HFF-Myc (cell line): ENCODE results near the gene TNFSF9.

Experiments
- DNase-seq: peaks from one replicate; pipeline ENCODE4 v3.0.0-alpha.2; 2011; ENCODE audit warnings: low read depth; ENCODE audit errors: extremely low read depth
- H3K4me3 ChIP-seq: replicated peaks from 2 replicates; pipeline ENCODE4 v1.5.1; 2011; ENCODE audit warnings: low read depth, mild to moderate bottlenecking, control low read depth, low read length
- CTCF ChIP-seq: IDR thresholded peaks from 2 replicates; pipeline ENCODE4 v1.5.1; 2012; ENCODE audit warnings: mild to moderate bottlenecking, low read depth, low read length, control low read depth; ENCODE audit errors: missing control alignments

Gene TNFSF9

GRCh38 chr19:6518145-6518911, 12.5 kb upstream of the TNFSF9 start:
- DNase-seq: no peak
- TF ChIP-seq CTCF: no peak
- H3K4me3 ChIP-seq: no peak overlapping the region

GRCh38 chr19:6519289-6519688, 11.5 kb upstream of the TNFSF9 start:
- no peak for DNase-seq
- no peak overlapping the region for H3K4me3 ChIP-seq
- no peak for TF ChIP-seq CTCF

GRCh38 chr19:6521718-6522646, 8.8 kb upstream of the TNFSF9 start:
- no peak overlapping the region for H3K4me3 ChIP-seq
- no peak for TF ChIP-seq CTCF

GRCh38 chr19:6522712-6523111, 8.1 kb upstream of the TNFSF9 start:
- no peak overlapping the region for H3K4me3 ChIP-seq
- no peak for DNase-seq
- TF ChIP-seq CTCF: no peak

More at GRCh38 chr19:6521718-6522646, 8.8 kb upstream of the TNFSF9 start:
- DNase-seq: no peak

GRCh38 chr19:6524311-6524710, 6.5 kb upstream of the TNFSF9 start:
- no peak overlapping the region for H3K4me3 ChIP-seq
- no peak for DNase-seq
- no peak for TF ChIP-seq CTCF

GRCh38 chr19:6527893-6528543, 2.8 kb upstream of the TNFSF9 start:
- no peak for TF ChIP-seq CTCF
- H3K4me3 ChIP-seq: no peak overlapping the region
- no peak for DNase-seq
